GM21723 (cell line): ENCODE data around the gene EXOG.

Source experiments
- ATAC-seq: cut with Tn5 transposase; IDR thresholded peaks from one replicate; pipeline ENCODE4 v1.9.1; 2021; ENCODE audit warnings: mild to moderate bottlenecking, moderate library complexity; ENCODE audit not compliant: unreplicated experiment

EXOG gene

GRCh38 chr3:38472342-38472741 is 23.8 kb upstream of the EXOG start:
- no peak for ATAC-seq

- no peak for ATAC-seq
These were observed 22.9 kb upstream of the EXOG start for GRCh38 chr3:38473229-38473628.

GRCh38 chr3:38474928-38475605 is 21.1 kb upstream of the EXOG start:
- no peak for ATAC-seq

- no peak for ATAC-seq
These were observed 20.4 kb upstream of the EXOG start for GRCh38 chr3:38475716-38476115.

GRCh38 chr3:38476157-38476756 is 19.9 kb upstream of the EXOG start:
- no peak for ATAC-seq

- no peak for ATAC-seq
These were observed 18.9 kb upstream of the EXOG start for GRCh38 chr3:38477057-38477820.

- ATAC-seq = no peak
These were observed 18.2 kb upstream of the EXOG start for GRCh38 chr3:38477839-38478450.

GRCh38 chr3:38478901-38479300 is 17.2 kb upstream of the EXOG start:
- ATAC-seq = no peak

GRCh38 chr3:38479431-38480092 is 16.6 kb upstream of the EXOG start:
- peak; percentile 79 for ATAC-seq

GRCh38 chr3:38480093-38480445 is 16.1 kb upstream of the EXOG start:
- no peak for ATAC-seq

- ATAC-seq = no peak
These were observed 15.2 kb upstream of the EXOG start for GRCh38 chr3:38480930-38481329.

GRCh38 chr3:38482951-38483350 is 13.2 kb upstream of the EXOG start:
- no peak for ATAC-seq

- ATAC-seq = peak; percentile 93
These were observed 8.8 kb upstream of the EXOG start for GRCh38 chr3:38487323-38487722.

- ATAC-seq = no peak
These were observed 7.2 kb upstream of the EXOG start for GRCh38 chr3:38488949-38489348.

- ATAC-seq = no peak
These were observed 6.4 kb upstream of the EXOG start for GRCh38 chr3:38489766-38490165.

GRCh38 chr3:38490281-38491030 is 5.7 kb upstream of the EXOG start:
- no peak for ATAC-seq

GRCh38 chr3:38491215-38491614 is 4.9 kb upstream of the EXOG start:
- ATAC-seq = no peak

GRCh38 chr3:38493031-38493430 is 3.1 kb upstream of the EXOG start:
- no peak for ATAC-seq

- ATAC-seq = no peak
These were observed 891 bp downstream of the EXOG start for GRCh38 chr3:38497031-38497430.

- no peak for ATAC-seq
These were observed 4.7 kb downstream of the EXOG start for GRCh38 chr3:38500688-38501417.
